Osteocyte (in vitro differentiated cells): ENCODE results near the gene THRB. TPM values are rescaled to one million over a fixed set of nuclear protein-coding genes. Genes with fewer than 3 reads are reported as not detected.

Experiments used
- DNase-seq: peaks from one replicate; pipeline ENCODE4 v3.0.0; 2021; ENCODE audit warnings: mixed read lengths; ENCODE audit not compliant: unreplicated experiment; ENCODE audit errors: extremely low spot score
- H3K27ac Mint-ChIP-seq: one replicate; pipeline ENCODE4 v1.8.0; 2021; ENCODE audit warnings: mild to moderate bottlenecking, mixed read lengths; ENCODE audit not compliant: unreplicated experiment
- H3K27me3 Mint-ChIP-seq: one replicate; pipeline ENCODE4 v1.8.0; 2021; ENCODE audit warnings: mixed read lengths; ENCODE audit not compliant: unreplicated experiment
- H3K36me3 Mint-ChIP-seq: one replicate; pipeline ENCODE4 v1.8.0; 2021; ENCODE audit warnings: mixed read lengths; ENCODE audit not compliant: unreplicated experiment
- H3K4me1 Mint-ChIP-seq: one replicate; pipeline ENCODE4 v1.8.0; 2021; ENCODE audit warnings: mixed read lengths; ENCODE audit not compliant: unreplicated experiment
- H3K4me3 Mint-ChIP-seq: one replicate; pipeline ENCODE4 v1.8.0; 2021; ENCODE audit warnings: mild to moderate bottlenecking, moderate library complexity, mixed read lengths; ENCODE audit not compliant: unreplicated experiment
- H3K9me3 Mint-ChIP-seq: one replicate; pipeline ENCODE4 v1.8.0; 2021; ENCODE audit warnings: mixed read lengths; ENCODE audit not compliant: unreplicated experiment
- total RNA-seq: library from RNA; stranded (reverse); gene quantifications from 2 replicates; pipeline ENCODE4 v1.2.1, GENCODE V29; 2021
- TF ChIP-seq, protein P1 (sequence below): fragments of 200-600 bp; sonication (generic); IDR thresholded peaks from 2 replicates; pipeline ENCODE4 v1.5.0; 2021; ENCODE audit warnings: antibody characterized with exemption, mild to moderate bottlenecking, moderate library complexity

THRB gene
- total RNA-seq, 1 donor from 2014 or later = 4.6 TPM

- no peak for DNase-seq
- TF ChIP-seq, protein P1, sequence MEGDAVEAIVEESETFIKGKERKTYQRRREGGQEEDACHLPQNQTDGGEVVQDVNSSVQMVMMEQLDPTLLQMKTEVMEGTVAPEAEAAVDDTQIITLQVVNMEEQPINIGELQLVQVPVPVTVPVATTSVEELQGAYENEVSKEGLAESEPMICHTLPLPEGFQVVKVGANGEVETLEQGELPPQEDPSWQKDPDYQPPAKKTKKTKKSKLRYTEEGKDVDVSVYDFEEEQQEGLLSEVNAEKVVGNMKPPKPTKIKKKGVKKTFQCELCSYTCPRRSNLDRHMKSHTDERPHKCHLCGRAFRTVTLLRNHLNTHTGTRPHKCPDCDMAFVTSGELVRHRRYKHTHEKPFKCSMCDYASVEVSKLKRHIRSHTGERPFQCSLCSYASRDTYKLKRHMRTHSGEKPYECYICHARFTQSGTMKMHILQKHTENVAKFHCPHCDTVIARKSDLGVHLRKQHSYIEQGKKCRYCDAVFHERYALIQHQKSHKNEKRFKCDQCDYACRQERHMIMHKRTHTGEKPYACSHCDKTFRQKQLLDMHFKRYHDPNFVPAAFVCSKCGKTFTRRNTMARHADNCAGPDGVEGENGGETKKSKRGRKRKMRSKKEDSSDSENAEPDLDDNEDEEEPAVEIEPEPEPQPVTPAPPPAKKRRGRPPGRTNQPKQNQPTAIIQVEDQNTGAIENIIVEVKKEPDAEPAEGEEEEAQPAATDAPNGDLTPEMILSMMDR = no peak
- H3K9me3 Mint-ChIP-seq = peaks cover 8% of the 10 kb centered on the region
- no peaks in the 10 kb centered on the region for H3K27me3 Mint-ChIP-seq
- no peak overlapping the region for H3K4me3 Mint-ChIP-seq
- H3K36me3 Mint-ChIP-seq = peaks cover 2% of the 10 kb centered on the region
- no peak overlapping the region for H3K27ac Mint-ChIP-seq
- H3K4me1 Mint-ChIP-seq = peaks cover 32% of the 10 kb centered on the region
Observed at GRCh38 chr3:24359102-24359501, 135.5 kb downstream of the THRB start.

DNA sequence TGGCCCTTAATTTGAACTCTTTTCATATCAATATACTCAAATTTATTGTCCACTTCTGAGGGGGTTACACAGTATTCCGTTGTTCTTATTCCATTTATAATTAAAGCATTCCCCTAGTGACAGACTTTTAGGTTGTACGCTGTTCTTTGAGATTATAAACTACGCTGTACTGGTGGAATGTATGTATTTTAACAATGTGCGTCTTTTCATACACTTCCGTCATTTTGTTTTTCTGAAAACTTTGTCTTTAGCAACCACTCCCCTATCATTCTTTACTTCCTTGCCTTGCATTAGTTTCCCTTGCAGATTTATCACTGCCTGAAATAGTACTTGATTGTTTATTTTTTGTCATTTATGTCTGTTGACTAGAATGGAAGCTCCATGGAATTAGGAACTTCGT, 137.0 kb downstream of the THRB start:
- Mint-ChIP-seq H3K36me3 (peaks cover 2% of the 10 kb centered on the region), H3K9me3 (peaks cover 8% of the 10 kb centered on the region), H3K27me3 (no peaks in the 10 kb centered on the region), H3K27ac (no peak overlapping the region), H3K4me1 (peaks cover 22% of the 10 kb centered on the region), H3K4me3 (no peak overlapping the region)
- TF ChIP-seq, protein P1 = no peak
- DNase-seq = no peak

GRCh38 chr3:24355806-24356205, 138.8 kb downstream of the THRB start:
- H3K4me3 Mint-ChIP-seq = no peak overlapping the region
- DNase-seq = no peak

GRCh38 chr3:24354230-24354629, 140.4 kb downstream of the THRB start:
- Mint-ChIP-seq H3K27me3 (no peaks in the 10 kb centered on the region), H3K4me1 (peaks cover 28% of the 10 kb centered on the region), H3K4me3 (no peak overlapping the region), H3K9me3 (peaks cover 8% of the 10 kb centered on the region), H3K27ac (no peak overlapping the region), H3K36me3 (peaks cover 2% of the 10 kb centered on the region)
- TF ChIP-seq, protein P1 = no peak
- DNase-seq = no peak

More at GRCh38 chr3:24355806-24356205, 138.8 kb downstream of the THRB start:
- TF ChIP-seq, protein P1 = no peak
- Mint-ChIP-seq H3K9me3 (peaks cover 8% of the 10 kb centered on the region), H3K36me3 (peaks cover 2% of the 10 kb centered on the region), H3K27ac (no peak overlapping the region), H3K4me1 (peaks cover 28% of the 10 kb centered on the region), H3K27me3 (no peaks in the 10 kb centered on the region)

GRCh38 chr3:24352893-24353553, 141.6 kb downstream of the THRB start:
- Mint-ChIP-seq H3K27ac (no peak overlapping the region), H3K4me1 (peaks cover 19% of the 10 kb centered on the region), H3K4me3 (no peak overlapping the region), H3K27me3 (no peaks in the 10 kb centered on the region), H3K9me3 (peaks cover 8% of the 10 kb centered on the region), H3K36me3 (peaks cover 2% of the 10 kb centered on the region)
- TF ChIP-seq, protein P1 = no peak
- DNase-seq = no peak
